ENCODE measurements around the gene ITGA2B.
"Not testable (repeated sequence)": the region's sequence is repeated elsewhere in the genome, so short reads cannot be mapped to it uniquely, and the experiment has no call there.

Gene ITGA2B

GRCh38 chr17:44389281-44389680 lies at the start of gene ITGA2B:
TSS of gene ITGA2B (minus strand) at chr17:44389649. CDS start at chr17:44389473, 176 bp downstream.
- DNase-seq = no peak

GRCh38 chr17:44439168-44439567 lies 49.7 kb upstream of the ITGA2B start:
- no peak for DNase-seq

- DNase-seq = no peak
Observed at GRCh38 chr17:44438636-44439035, 49.2 kb upstream of the ITGA2B start.

- DNase-seq = no peak
Observed at GRCh38 chr17:44436336-44436735, 46.9 kb upstream of the ITGA2B start.

GRCh38 chr17:44432254-44433157 lies 43.1 kb upstream of the ITGA2B start:
- no peak for DNase-seq

- DNase-seq = no peak
Observed at GRCh38 chr17:44424828-44425461, 35.5 kb upstream of the ITGA2B start.

GRCh38 chr17:44417553-44417952 lies 28.1 kb upstream of the ITGA2B start:
- peak; percentile 22 for DNase-seq

- DNase-seq = no peak
Observed at GRCh38 chr17:44416558-44417289, 27.3 kb upstream of the ITGA2B start.

GRCh38 chr17:44414394-44415155 lies 25.1 kb upstream of the ITGA2B start:
- no peak for DNase-seq

- DNase-seq = no peak
Observed at GRCh38 chr17:44409309-44410028, 20.0 kb upstream of the ITGA2B start.

- no peak for DNase-seq
Observed at GRCh38 chr17:44408786-44409185, 19.3 kb upstream of the ITGA2B start.

- no peak for DNase-seq
Observed at GRCh38 chr17:44402564-44403172, 13.2 kb upstream of the ITGA2B start.

GRCh38 chr17:44400226-44400847 lies 10.9 kb upstream of the ITGA2B start:
- no peak for DNase-seq

GRCh38 chr17:44398692-44399691 lies 9.5 kb upstream of the ITGA2B start:
- DNase-seq = no peak

- no peak for DNase-seq
Observed at GRCh38 chr17:44397479-44398440, 8.3 kb upstream of the ITGA2B start.

- DNase-seq = no peak
Observed at GRCh38 chr17:44396946-44397345, 7.5 kb upstream of the ITGA2B start.

- no peak for DNase-seq
Observed at GRCh38 chr17:44394833-44395232, 5.4 kb upstream of the ITGA2B start.

GRCh38 chr17:44394112-44394511 lies 4.7 kb upstream of the ITGA2B start:
- not testable (repeated sequence) for DNase-seq
